K562 (cell line): Measurements from ENCODE around the gene WDR47. TPM values are rescaled to one million over a fixed set of nuclear protein-coding genes. Genes with fewer than 3 reads are reported as not detected.

Experiments used
- ATAC-seq: fragments of 200-7000 bp; cut with Tn5 transposase; 3 replicates; pipeline ENCODE4 v1.9.1; 2020; ENCODE audit warnings: moderate library complexity
- BruUV-seq: library from RNA; stranded (reverse); fragments of 400-500 nt; replicated peaks from 2 replicates; lab custom pipeline; 2021; lab: Mats Ljungman, UMichigan
- CTCF ChIA-PET: fragments of 300-600 bp; formaldehyde crosslinking; extraction: SDS; loops from one replicate; lab custom pipeline; 2021; ENCODE audit warnings: low intra/inter-chr PET ratio; lab: Yijun Ruan, JAX
- POLR2A ChIA-PET: fragments of 300-600, 350-650 bp; sonication (Branson Sonifier 250); formaldehyde crosslinking; extraction: SDS; loops from one replicate; lab custom pipeline; 2021; ENCODE audit warnings: antibody characterized with exemption, inconsistent platforms; lab: Yijun Ruan, JAX
- DNase-seq, 4 experiments: peaks; one replicate each; pipeline versions ENCODE4 v3.0.0 to v3.0.0-alpha.2; 2011 to 2018; ENCODE audit warnings: low spot score in 3 of 4, mixed read lengths in 3 of 4; ENCODE audit errors: extremely low read depth in 1 of 4
- FAIRE-seq: peaks from 2 replicates; lab custom pipeline; 2011; peaks lifted over from hg19 to GRCh38; lab: Jason Lieb, UNC
- H2AFZ ChIP-seq: 2 replicates; pipeline ENCODE4 v1.6.0; 2011; ENCODE audit warnings: low read depth, low read length, control low read depth, inconsistent platforms
- H3K27ac ChIP-seq: fragments of 200-600 bp; 3 replicates; pipeline ENCODE4 v1.8.0; 2011; ENCODE audit warnings: low read depth, mild to moderate bottlenecking, control low read depth, inconsistent platforms, low read length, moderate library complexity, mixed read lengths; ENCODE audit errors: extremely low read depth
- H3K27me3 ChIP-seq, 2 experiments: fragments of 300-600 bp in 1 of 2; 2 replicates in 1 of 2; 3 replicates in 1 of 2; pipeline versions ENCODE4 v1.6.0 to v1.8.0; 2011; ENCODE audit warnings: inconsistent platforms in 2 of 2, low read length in 2 of 2, mild to moderate bottlenecking in 1 of 2, mixed read lengths in 1 of 2, moderate library complexity in 1 of 2; ENCODE audit not compliant: control insufficient read depth in 2 of 2, insufficient read depth in 2 of 2
- H3K36me3 ChIP-seq: fragments of 300-600 bp; 3 replicates; pipeline ENCODE4 v1.8.0; 2011; ENCODE audit warnings: mild to moderate bottlenecking, low read length, inconsistent platforms; ENCODE audit not compliant: control insufficient read depth, insufficient read depth
- H3K4me1 ChIP-seq, 2 experiments: fragments of 200-600 bp in 1 of 2; replicated peaks in 1 of 2; 2 replicates in 1 of 2; 3 replicates in 1 of 2; pipeline versions ENCODE4 v1.5.1 to v1.8.0; 2011; ENCODE audit warnings: inconsistent platforms in 2 of 2, low read length in 2 of 2, mild to moderate bottlenecking in 1 of 2, mixed read lengths in 1 of 2, moderate library complexity in 1 of 2; ENCODE audit not compliant: control insufficient read depth in 2 of 2, insufficient read depth in 2 of 2
- H3K4me2 ChIP-seq: 2 replicates; pipeline ENCODE4 v1.6.1; 2011; ENCODE audit warnings: low read length, control low read depth, inconsistent platforms, mixed read lengths; ENCODE audit not compliant: insufficient read depth
- H3K4me3 ChIP-seq: fragments of 200-600 bp; sonication (generic), shearing (Covaris generic); 2 replicates; pipeline ENCODE4 v1.5.1; 2016; ENCODE audit warnings: control low read depth, inconsistent platforms
- H3K79me2 ChIP-seq: fragments of 200-600 bp; 3 replicates; pipeline ENCODE4 v1.8.0; 2011; ENCODE audit warnings: low read length, inconsistent platforms; ENCODE audit not compliant: control insufficient read depth, insufficient read depth
- H3K9ac ChIP-seq, 2 experiments: 2 replicates each; pipeline versions ENCODE4 v1.6.0 to v1.6.1; 2011; ENCODE audit warnings: low read depth in 2 of 2, low read length in 2 of 2, control low read depth in 1 of 2, inconsistent platforms in 1 of 2, mild to moderate bottlenecking in 1 of 2, mixed read lengths in 1 of 2; ENCODE audit not compliant: insufficient read depth in 1 of 2
- H3K9me1 ChIP-seq: one replicate; pipeline ENCODE4 v1.6.0; 2011; ENCODE audit warnings: inconsistent platforms, mild to moderate bottlenecking, low read length, moderate library complexity; ENCODE audit not compliant: control insufficient read depth, insufficient read depth
- H3K9me3 ChIP-seq: replicated peaks from 2 replicates; pipeline ENCODE4 v1.5.1; 2011; ENCODE audit warnings: low read depth, low read length, inconsistent platforms; ENCODE audit not compliant: control insufficient read depth, insufficient read depth
- H4K20me1 ChIP-seq: replicated peaks from 2 replicates; pipeline ENCODE4 v1.6.1; 2011; ENCODE audit warnings: low read length, inconsistent platforms, mixed read lengths; ENCODE audit not compliant: control insufficient read depth, insufficient read depth
- CHCHD3 ChIP-seq: fragments of 250-450 bp; sonication (Bioruptor Pico); IDR thresholded peaks from 2 replicates; pipeline ENCODE4 v2.1.2; 2022; ENCODE audit warnings: mild to moderate bottlenecking
- CREB3L1 ChIP-seq: fragments of 450-650 bp; IDR thresholded peaks from 2 replicates; pipeline ENCODE4 v1.6.1; 2014; ENCODE audit warnings: low read depth, mild to moderate bottlenecking, moderate library complexity, borderline replicate concordance
- CSDE1 ChIP-seq, 2 experiments: fragments of 450-650 bp; IDR thresholded peaks; 2 replicates each; pipeline ENCODE4 v1.6.1; 2016; ENCODE audit warnings: mild to moderate bottlenecking in 1 of 2
- E2F5 ChIP-seq: sonication (generic); formaldehyde crosslinking; IDR thresholded peaks from 2 replicates; pipeline ENCODE4 v1.8.0; 2022; ENCODE audit warnings: mild to moderate bottlenecking, missing genetic modification reagents
- E2F8 ChIP-seq: fragments of 450-650 bp; IDR thresholded peaks from 2 replicates; pipeline ENCODE4 v1.7.1; 2018; ENCODE audit warnings: mild to moderate bottlenecking, low read depth; ENCODE audit not compliant: partially characterized antibody
- GTF2F1 ChIP-seq: IDR thresholded peaks from 2 replicates; pipeline ENCODE4 v1.6.1; 2011; ENCODE audit warnings: low read depth, low read length, improper control_type of control experiment
- HDAC3 ChIP-seq: fragments of 450-650 bp; IDR thresholded peaks from 2 replicates; pipeline ENCODE4 v1.6.1; 2018; ENCODE audit warnings: borderline replicate concordance, mild to moderate bottlenecking, moderate library complexity; ENCODE audit not compliant: partially characterized antibody
- MEF2A ChIP-seq: IDR thresholded peaks from 2 replicates; pipeline ENCODE4 v1.6.1; 2011; ENCODE audit warnings: low read depth, mild to moderate bottlenecking, low read length, moderate library complexity; ENCODE audit not compliant: control insufficient read depth
- SAFB2 ChIP-seq: fragments of 200-400 bp; formaldehyde crosslinking; IDR thresholded peaks from 2 replicates; pipeline ENCODE4 v1.6.1; 2018; ENCODE audit warnings: borderline replicate concordance, low read length, low read depth, moderate library complexity; ENCODE audit not compliant: severe bottlenecking
- SRSF3 ChIP-seq: fragments of 200-400 bp; formaldehyde crosslinking; IDR thresholded peaks from 2 replicates; pipeline ENCODE4 v1.6.1; 2016; ENCODE audit warnings: mild to moderate bottlenecking, low read length, moderate library complexity; ENCODE audit not compliant: insufficient read depth
- ZFP30 ChIP-seq: fragments of 250-450 bp; sonication (Bioruptor Pico); IDR thresholded peaks from 2 replicates; pipeline ENCODE4 v1.8.0; 2022; ENCODE audit warnings: moderate library complexity, mild to moderate bottlenecking, inconsistent platforms, borderline replicate concordance
- ZNF12 ChIP-seq: sonication (generic); formaldehyde crosslinking; IDR thresholded peaks from 2 replicates; pipeline ENCODE4 v1.4.0; 2020; ENCODE audit warnings: mild to moderate bottlenecking, missing genetic modification reagents
- ZNF124 ChIP-seq: sonication (generic); formaldehyde crosslinking; IDR thresholded peaks from 2 replicates; pipeline ENCODE4 v1.8.1; 2022; ENCODE audit warnings: missing genetic modification reagents
- ZNF3 ChIP-seq: fragments of 250-450 bp; sonication (Bioruptor Pico); IDR thresholded peaks from 2 replicates; pipeline ENCODE4 v1.5.0; 2021; ENCODE audit warnings: mild to moderate bottlenecking, moderate library complexity
- ZNF316 ChIP-seq: fragments of 450-650 bp; IDR thresholded peaks from 2 replicates; pipeline ENCODE4 v1.6.1; 2016
- WGBS: fragments of 100-300 bp; shearing (Covaris generic); methylation state at CpG from one replicate; pipeline ENCODE4 v1.1.6; 2016; ENCODE audit warnings: low coverage, mixed read lengths; ENCODE audit not compliant: insufficient coverage; ENCODE audit errors: missing lambda C conversion rate; 5-methylcytosine and 5-hydroxymethylcytosine counted together
- in situ Hi-C: fragments of 300-500 bp; cut with MboI; formaldehyde crosslinking; loops from 4 replicates; pipeline ENCODE4 v1.15.0; 2018; ENCODE audit warnings: inconsistent platforms, mixed read lengths
- intact Hi-C: fragments of 100-400 bp; cut with micrococcal nuclease; formaldehyde crosslinking; loops from 2 replicates; pipeline ENCODE4 v1.14.2; 2022
- polyA plus RNA-seq, 8 experiments: library from polyadenylated mRNA; depleted of rRNA in 4 of 8; stranded (reverse) in 5 of 8; unstranded in 3 of 8; fragments of >200 nt; fragmentation: Nextera tagmentation in 2 of 8; fragmentation: Illumina TruSeq in 1 of 8; extraction: Ambion mirVana in 2 of 8; extraction: Trizol in 1 of 8; gene quantifications; 2 replicates each; pipeline versions ENCODE4 v1.2.1 to v1.2.3, GENCODE V29; 2011 to 2014; ENCODE audit warnings: inconsistent platforms in 1 of 8, missing spikeins in 1 of 8
- total RNA-seq, 7 experiments: library from RNA; depleted of rRNA in 6 of 7; stranded (reverse); fragments of >200 nt in 6 of 7; fragmentation: Illumina TruSeq in 2 of 7; extraction: Trizol in 2 of 7; gene quantifications; 2 replicates each; pipeline versions ENCODE4 v1.2.1 to v1.2.3, GENCODE V29; 2011 to 2021; ENCODE audit warnings: low replicate concordance in 1 of 7

WDR47 gene
- total and polyA plus RNA-seq, 9 of the 15 experiments (the other 6 are each of a cell fraction or from before 2014, with no cell fraction given) = 1.3 to 10.1 (median 4.9) TPM

GRCh38 chr1:109079240-109079622 lies 37.3 kb upstream of the WDR47 start (continued):
- peak; percentile 24 for TF ChIP-seq E2F8
- peak in 1 of 2 experiments; percentile 47; a peak in 1 of 4 replicates for TF ChIP-seq CSDE1 (IDR thresholded peaks at IDR 0.05)
- TF ChIP-seq HDAC3 = peak; percentile 36
- 0 out of 2 replicates have a peak, but pooled peaks have one; percentile 5 for TF ChIP-seq ZFP30 (CRISPR knock-in tag)
- TF ChIP-seq CREB3L1 = no peak

- BruUV-seq = no TSS peak
- intact Hi-C loops (no loop called here), in situ Hi-C loops (no loop called here)
- H3K27ac ChIP-seq = no peak overlapping the region
- 0 out of 4 replicates have a peak overlapping the region, but pooled peaks of 1 of the 2 experiments have one; percentile 11 for H3K9ac ChIP-seq
- 63% methylated on average over 1 of the region's 1 CpG for WGBS
- H3K27me3 ChIP-seq = no peaks in the 10 kb centered on the region
- H3K9me3 ChIP-seq = no peaks in the 10 kb centered on the region
- H3K4me2 ChIP-seq = no peak overlapping the region
- ChIA-PET POLR2A (interaction anchor here (1.5 kb wide), 1 partner anchor 12 kb away, joined by 5 read pairs; the partner anchor contains the start of gene TMEM167B), CTCF (no interaction called here)
- H4K20me1 ChIP-seq = no peaks in the 10 kb centered on the region
- ATAC-seq = no peak
- no peak for FAIRE-seq
- H3K9me1 ChIP-seq = no peaks in the 10 kb centered on the region
- no peak overlapping the region for H3K4me3 ChIP-seq
- no peaks in the 10 kb centered on the region; the same call in 2 of the 3 replicates for H3K36me3 ChIP-seq
- H3K4me1 ChIP-seq = peaks cover 18 to 20% of the 10 kb centered on the region in 2 experiments; a peak in 4 of 5 replicates
- no peak for DNase-seq
- peak overlapping the region; percentile 37; the same call in 1 of the 2 replicates for H2AFZ ChIP-seq
- H3K79me2 ChIP-seq = peaks cover 14% of the 10 kb centered on the region
- TF ChIP-seq SRSF3 = no peak
- no peak for TF ChIP-seq MEF2A
- TF ChIP-seq SAFB2 = no peak
- no peak for TF ChIP-seq E2F5 (CRISPR knock-in tag)
- no peak for TF ChIP-seq CHCHD3
- TF ChIP-seq ZNF3 = no peak
- TF ChIP-seq GTF2F1 = no peak
- no peak for TF ChIP-seq ZNF316
- TF ChIP-seq ZNF124 (CRISPR knock-in tag) = no peak
- TF ChIP-seq ZNF12 = no peak
Measured at GRCh38 chr1:109078317-109078716, 36.4 kb upstream of the WDR47 start.
